Activated naive CD4-positive, alpha-beta T cell treated with anti-CD3 and anti-CD28 coated beads, Interleukin-2, amount 50 U/mL, for 24 hours (primary cell): Measurements from ENCODE around the gene CUL1.
A peak's percentile ranks its signal among the peaks of the same experiment; 100 is the strongest.

Experiments used
- H3K27ac Mint-ChIP-seq: one replicate; pipeline ENCODE4 v1.8.0; 2021; ENCODE audit warnings: mild to moderate bottlenecking, mixed read lengths
- H3K27me3 Mint-ChIP-seq: one replicate; pipeline ENCODE4 v1.8.0; 2021; ENCODE audit warnings: mixed read lengths
- H3K36me3 Mint-ChIP-seq: one replicate; pipeline ENCODE4 v1.8.0; 2021; ENCODE audit warnings: mixed read lengths
- H3K4me1 Mint-ChIP-seq: one replicate; pipeline ENCODE4 v1.8.0; 2021; ENCODE audit warnings: mixed read lengths
- H3K4me3 Mint-ChIP-seq: one replicate; pipeline ENCODE4 v1.8.0; 2021; ENCODE audit warnings: mild to moderate bottlenecking, mixed read lengths
- H3K9me3 Mint-ChIP-seq: one replicate; pipeline ENCODE4 v1.8.0; 2021; ENCODE audit warnings: mixed read lengths

The CUL1 gene

DNA sequence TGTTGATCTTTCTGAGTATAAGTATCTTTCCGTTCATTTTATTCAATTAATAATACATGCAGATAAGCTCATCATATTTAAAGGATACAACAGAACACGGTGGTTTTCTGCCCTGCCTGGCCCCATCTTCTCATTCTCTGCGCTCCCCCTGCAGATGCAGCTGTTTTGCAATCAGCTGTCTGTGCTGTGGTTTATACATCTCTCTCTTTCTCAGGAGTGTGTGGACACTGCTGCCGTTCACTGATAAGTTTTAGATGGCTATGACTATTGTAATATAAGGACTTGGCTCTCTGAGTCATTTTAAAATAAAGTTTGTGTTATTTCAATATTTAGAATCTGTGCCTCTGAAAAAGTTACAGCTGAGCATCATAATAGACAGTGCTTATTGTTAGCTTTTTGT is 54.5 kb downstream of the CUL1 start:
- H3K27ac Mint-ChIP-seq = no peak overlapping the region
- H3K27me3 Mint-ChIP-seq = no peaks in the 10 kb centered on the region
- H3K36me3 Mint-ChIP-seq = peaks cover 19% of the 10 kb centered on the region
- no peak overlapping the region for H3K4me3 Mint-ChIP-seq
- peaks cover 31% of the 10 kb centered on the region for H3K4me1 Mint-ChIP-seq
- H3K9me3 Mint-ChIP-seq = no peaks in the 10 kb centered on the region

DNA sequence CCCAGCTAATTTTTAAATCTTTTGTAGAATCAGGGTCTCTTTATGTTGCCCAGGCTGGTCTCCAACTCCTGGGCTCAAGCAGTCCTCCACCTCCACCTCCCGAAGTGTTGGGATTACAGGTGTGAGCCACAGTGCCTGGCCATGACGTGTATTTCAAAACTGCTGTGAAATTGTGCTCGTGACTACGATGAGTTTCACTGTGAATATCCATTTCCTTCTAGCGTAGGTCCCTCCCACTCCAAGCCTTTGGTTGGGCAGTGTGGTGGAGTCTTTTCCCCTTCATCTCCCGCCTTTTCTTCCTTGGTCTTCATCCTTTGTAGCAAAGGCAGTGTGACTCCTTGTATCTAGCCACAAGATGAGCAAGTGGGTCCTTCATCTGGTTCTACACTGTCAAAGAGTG is 56.2 kb downstream of the CUL1 start:
- Mint-ChIP-seq H3K27me3 (no peaks in the 10 kb centered on the region), H3K4me1 (peaks cover 26% of the 10 kb centered on the region), H3K36me3 (peaks cover 14% of the 10 kb centered on the region), H3K27ac (no peak overlapping the region), H3K9me3 (no peaks in the 10 kb centered on the region), H3K4me3 (no peak overlapping the region)

DNA sequence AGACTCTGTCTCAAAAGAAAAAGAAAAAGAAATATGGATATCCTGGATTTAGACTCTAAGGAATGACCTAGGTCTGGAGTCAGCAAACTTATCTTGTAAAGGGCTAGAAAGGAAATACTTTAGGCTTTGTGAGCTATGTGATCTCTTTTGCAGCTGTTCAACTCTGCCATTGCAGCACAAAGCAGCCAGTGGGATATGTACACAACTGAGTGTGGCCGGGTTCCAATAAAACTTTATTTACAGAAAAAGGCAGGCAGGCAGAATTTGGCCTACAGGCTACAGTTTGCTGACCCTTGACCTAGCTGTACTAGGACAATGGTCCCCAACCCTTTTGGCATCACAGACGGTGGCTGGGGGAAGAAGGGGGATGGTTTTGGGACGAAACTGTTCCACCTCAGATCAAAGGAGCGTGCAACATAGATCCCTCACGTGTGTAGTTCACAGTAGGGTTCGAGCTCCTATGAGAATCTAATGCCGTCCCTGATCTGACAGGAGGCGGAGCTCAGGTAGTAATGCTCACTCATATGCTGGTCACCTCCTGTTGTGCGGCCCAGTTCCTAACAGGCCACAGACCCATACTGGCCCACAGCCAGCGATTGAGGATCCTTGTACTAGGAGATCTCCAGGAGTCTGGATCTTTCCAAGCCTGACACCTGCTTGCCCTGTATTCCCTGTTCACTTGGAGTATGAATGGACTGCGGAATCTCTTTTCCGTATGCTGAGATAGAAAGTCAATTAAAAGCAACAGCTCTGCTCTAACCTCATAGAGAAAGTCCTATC is 63.0 kb downstream of the CUL1 start:
- H3K36me3 Mint-ChIP-seq = peaks cover 11% of the 10 kb centered on the region
- H3K4me3 Mint-ChIP-seq = no peak overlapping the region
- H3K9me3 Mint-ChIP-seq = no peaks in the 10 kb centered on the region
- no peaks in the 10 kb centered on the region for H3K27me3 Mint-ChIP-seq
- H3K4me1 Mint-ChIP-seq = peaks cover 3% of the 10 kb centered on the region
- H3K27ac Mint-ChIP-seq = no peak overlapping the region

DNA sequence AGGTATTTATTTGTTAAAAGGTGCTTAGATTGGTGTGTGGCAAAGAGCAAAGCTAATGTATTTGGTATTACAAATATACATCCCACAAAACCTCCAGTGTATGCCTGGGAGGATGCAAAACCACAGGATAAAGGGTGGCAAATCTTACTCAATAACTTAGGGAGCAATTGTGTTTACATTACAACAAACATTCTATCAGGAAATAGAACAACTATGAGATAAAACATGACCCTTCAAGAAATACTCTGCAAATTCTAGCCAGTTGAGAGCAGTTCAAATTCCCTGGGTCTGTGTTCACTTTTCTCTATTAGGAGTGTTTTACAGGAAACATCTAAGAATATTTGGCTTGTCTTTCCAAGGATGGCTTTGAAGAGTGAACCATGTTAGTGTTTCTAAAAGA is 64.9 kb downstream of the CUL1 start:
- Mint-ChIP-seq H3K27ac (peak overlapping the region; percentile 55), H3K4me1 (peaks cover 3% of the 10 kb centered on the region), H3K9me3 (no peaks in the 10 kb centered on the region), H3K27me3 (no peaks in the 10 kb centered on the region), H3K4me3 (no peak overlapping the region), H3K36me3 (peaks cover 11% of the 10 kb centered on the region)

DNA sequence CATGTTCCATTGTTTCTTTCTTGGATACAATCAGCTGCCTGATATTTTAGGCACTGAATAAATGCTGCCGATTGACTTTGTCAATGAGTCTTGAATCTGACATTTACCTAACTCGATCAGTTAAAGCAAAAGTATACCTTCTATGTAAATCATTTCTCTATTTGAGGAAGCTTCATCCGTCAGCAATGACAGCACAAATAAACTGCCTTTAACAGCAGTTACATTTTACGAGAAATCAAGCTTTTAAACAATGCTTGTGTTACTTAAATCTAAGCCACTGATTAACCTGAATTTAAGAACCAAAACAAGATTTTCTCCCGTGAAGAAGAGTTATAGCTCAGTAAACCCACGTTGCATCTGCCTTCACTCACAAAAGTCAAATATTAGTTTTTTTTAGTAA is 71.3 kb downstream of the CUL1 start:
- Mint-ChIP-seq H3K4me3 (no peak overlapping the region), H3K27me3 (no peaks in the 10 kb centered on the region), H3K36me3 (peaks cover 8% of the 10 kb centered on the region), H3K4me1 (peaks cover 26% of the 10 kb centered on the region), H3K27ac (no peak overlapping the region), H3K9me3 (no peaks in the 10 kb centered on the region)

DNA sequence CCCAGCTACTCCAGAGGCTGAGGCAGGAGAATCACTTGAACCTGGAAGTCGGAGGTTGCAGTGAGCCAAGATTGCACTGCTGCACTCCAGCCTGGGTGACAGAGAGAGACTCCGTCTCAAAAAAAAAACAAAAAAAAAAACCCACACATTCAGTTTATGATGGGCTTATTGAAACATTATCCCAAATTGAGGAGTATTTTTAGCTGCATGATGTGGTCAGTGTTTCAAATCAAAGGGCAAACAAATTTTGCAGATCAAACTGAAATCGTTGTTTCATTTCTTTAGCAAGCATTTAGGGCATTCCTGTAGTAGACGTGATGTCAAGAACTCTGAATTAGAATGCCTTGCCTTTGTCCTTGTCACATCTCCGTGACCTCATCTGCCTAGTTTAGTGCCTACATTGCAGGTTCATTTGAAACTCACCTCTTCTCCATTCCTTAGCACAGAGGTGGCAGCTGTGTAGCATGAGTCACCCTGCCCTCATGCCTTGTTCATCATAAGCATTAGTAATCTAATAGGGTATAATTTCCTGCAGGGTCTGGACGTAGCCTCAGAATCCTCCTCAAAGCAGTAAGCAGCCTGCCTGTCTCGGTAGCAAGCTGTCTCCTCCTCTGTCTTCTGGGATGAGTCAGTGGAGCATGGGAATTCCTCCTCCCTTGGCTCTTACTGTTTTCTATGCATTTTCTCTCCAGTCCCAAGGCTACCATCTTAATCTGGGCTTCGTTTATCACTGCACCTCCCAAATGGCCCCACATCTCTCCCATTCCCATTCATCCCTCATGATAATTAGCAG is 73.8 kb downstream of the CUL1 start:
- Mint-ChIP-seq H3K27ac (peak overlapping the region; percentile 86), H3K9me3 (no peaks in the 10 kb centered on the region), H3K27me3 (no peaks in the 10 kb centered on the region), H3K36me3 (peaks cover 16% of the 10 kb centered on the region), H3K4me3 (peak overlapping the region; percentile 51), H3K4me1 (peaks cover 37% of the 10 kb centered on the region)

DNA sequence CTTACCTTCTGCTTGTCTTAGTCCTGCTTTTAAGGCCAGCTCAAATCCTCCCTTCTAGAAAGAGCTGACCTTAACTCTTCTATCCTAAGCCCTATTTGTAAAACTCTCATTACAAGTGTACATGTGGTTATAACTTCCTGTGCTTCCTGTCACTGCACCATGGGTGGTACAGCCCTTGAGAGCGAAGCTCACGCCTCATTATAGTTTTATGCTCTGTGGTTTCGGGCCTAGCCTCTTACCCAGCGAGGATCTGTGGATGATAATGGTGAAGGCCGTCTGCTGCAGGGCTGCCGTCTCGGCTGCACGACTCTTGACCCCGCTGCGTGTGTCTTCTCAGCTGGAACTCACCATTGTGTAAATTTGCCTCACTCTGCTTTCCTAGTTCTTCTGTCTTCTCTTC is 74.6 kb downstream of the CUL1 start:
- Mint-ChIP-seq H3K36me3 (peaks cover 12% of the 10 kb centered on the region), H3K4me3 (peak overlapping the region; percentile 64), H3K4me1 (peaks cover 39% of the 10 kb centered on the region), H3K9me3 (no peaks in the 10 kb centered on the region), H3K27me3 (no peaks in the 10 kb centered on the region), H3K27ac (peak overlapping the region; percentile 86)

DNA sequence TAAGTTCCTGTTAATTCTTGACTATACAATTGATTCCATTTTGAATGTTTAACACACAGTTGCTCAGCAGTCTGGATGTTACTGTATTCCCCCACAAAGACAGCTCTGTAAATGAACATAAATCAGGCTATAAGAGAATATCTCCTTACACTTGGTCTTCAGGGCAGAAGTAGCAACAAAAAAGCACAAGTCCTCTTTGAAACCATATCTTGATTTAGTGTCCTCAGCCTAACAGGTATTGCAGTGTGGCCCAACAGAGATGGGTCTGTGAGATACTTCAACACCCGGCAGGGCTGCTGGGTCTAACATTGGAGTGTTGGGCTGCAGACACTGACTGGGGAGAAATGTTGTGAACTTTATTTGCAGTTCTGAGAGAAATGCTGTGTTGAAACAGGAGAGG is 75.8 kb downstream of the CUL1 start:
- Mint-ChIP-seq H3K4me1 (peaks cover 39% of the 10 kb centered on the region), H3K9me3 (no peaks in the 10 kb centered on the region), H3K4me3 (no peak overlapping the region), H3K27me3 (no peaks in the 10 kb centered on the region), H3K36me3 (peaks cover 16% of the 10 kb centered on the region), H3K27ac (peak overlapping the region; percentile 86)

DNA sequence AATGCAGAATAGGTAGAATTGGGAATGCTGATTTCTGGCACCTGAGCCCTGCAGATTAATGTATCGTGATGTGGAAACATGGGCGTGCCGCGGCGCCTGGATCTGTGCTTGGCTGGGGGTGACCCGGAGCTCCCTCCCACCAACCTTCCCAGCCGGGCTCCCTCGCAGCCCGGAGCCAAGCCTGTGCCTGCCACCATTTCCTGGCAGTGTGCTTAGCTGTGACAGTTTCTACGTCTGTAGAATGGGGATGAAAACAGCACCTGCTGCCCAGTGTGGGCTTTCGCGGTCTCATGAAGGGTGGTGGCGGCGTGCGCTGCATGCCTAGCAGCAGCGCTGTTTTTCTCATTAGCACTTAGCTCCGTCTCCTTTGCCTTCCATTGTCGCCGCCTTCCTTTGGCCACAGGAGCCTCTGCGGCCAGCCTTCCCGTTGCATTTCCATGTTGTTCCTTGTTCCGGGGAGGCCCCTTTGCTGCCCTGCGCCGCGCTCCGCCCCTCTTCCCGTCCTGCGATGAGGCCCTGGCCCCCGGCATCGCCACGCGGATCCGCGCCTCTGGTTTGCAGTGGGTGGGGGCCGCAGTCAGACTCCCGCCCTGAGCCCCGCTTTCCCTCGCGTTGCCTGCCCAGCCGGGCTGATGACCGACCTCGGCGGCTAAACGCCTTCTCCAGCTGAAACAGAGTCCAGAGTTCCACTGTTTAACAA is 84.2 kb downstream of the CUL1 start:
- peaks cover 18% of the 10 kb centered on the region for H3K36me3 Mint-ChIP-seq
- no peaks in the 10 kb centered on the region for H3K27me3 Mint-ChIP-seq
- H3K27ac Mint-ChIP-seq = no peak overlapping the region
- H3K9me3 Mint-ChIP-seq = no peaks in the 10 kb centered on the region
- H3K4me3 Mint-ChIP-seq = no peak overlapping the region
- H3K4me1 Mint-ChIP-seq = peaks cover 4% of the 10 kb centered on the region

DNA sequence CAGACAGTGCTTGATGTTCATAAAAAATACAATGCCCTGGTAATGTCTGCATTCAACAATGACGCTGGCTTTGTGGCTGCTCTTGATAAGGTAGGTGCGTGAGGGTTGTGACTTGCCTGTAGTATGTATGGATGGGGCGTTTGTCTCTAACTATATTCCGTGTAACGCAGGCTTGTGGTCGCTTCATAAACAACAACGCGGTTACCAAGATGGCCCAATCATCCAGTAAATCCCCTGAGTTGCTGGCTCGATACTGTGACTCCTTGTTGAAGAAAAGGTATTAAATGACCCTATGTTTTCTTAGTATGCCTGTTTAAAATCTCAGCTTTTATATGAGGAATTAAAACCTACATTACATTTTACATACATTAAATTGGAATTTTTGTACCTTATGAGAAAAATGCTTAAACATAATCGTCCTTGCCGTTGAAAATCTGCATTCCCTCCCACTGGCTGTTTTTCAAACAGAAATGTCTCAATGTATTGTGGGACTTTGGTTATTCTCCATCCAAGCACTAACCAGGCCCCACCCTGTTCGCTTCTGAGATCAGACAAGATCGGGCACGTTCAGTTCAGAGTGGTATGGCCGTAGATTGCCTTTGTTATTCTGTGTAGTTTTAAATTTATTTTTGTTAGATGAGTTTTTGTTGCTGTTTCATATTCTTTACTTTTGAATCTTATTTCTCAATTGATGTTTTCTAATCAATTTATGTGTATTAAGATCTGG is 85.3 kb downstream of the CUL1 start:
- Mint-ChIP-seq H3K4me1 (peaks cover 4% of the 10 kb centered on the region), H3K36me3 (peaks cover 24% of the 10 kb centered on the region), H3K9me3 (no peaks in the 10 kb centered on the region), H3K27ac (no peak overlapping the region), H3K4me3 (no peak overlapping the region), H3K27me3 (no peaks in the 10 kb centered on the region)

DNA sequence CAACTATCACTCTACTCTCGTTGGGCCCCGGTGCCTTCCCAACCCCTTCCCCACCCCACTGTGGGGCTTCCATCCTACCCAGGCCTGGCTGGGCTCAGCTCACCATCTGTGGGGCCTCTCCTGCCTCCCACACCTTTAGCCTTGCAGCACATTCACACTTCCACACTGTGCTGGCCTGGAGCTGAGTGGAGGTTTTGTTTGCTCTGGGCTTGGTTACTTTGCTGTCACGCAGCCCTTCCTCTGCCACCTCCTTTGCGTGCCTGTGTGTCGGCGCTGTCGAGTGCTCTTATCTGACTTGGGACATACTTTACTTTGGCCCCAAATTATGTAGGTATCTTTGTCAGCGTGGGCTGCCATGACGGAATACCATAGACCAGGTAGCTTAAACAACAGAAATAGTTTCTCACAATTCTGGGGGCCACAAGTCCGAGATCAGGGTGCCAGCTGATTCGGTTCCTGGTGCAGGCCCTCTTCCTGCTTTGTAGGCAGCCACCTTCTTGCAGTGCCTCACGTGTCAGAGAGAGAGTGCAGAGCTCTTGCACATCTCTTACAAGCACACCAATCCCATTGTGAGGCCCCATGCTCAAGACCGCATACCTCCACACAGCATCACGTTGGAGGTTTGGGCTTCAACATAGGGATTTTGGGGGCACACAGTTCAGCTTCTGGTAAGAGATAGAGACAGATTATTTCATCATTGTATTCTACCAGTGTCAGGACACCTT is 89.0 kb downstream of the CUL1 start:
- H3K27me3 Mint-ChIP-seq = no peaks in the 10 kb centered on the region
- peaks cover 17% of the 10 kb centered on the region for H3K36me3 Mint-ChIP-seq
- no peak overlapping the region for H3K27ac Mint-ChIP-seq
- peaks cover 4% of the 10 kb centered on the region for H3K4me1 Mint-ChIP-seq
- no peaks in the 10 kb centered on the region for H3K9me3 Mint-ChIP-seq
- no peak overlapping the region for H3K4me3 Mint-ChIP-seq

DNA sequence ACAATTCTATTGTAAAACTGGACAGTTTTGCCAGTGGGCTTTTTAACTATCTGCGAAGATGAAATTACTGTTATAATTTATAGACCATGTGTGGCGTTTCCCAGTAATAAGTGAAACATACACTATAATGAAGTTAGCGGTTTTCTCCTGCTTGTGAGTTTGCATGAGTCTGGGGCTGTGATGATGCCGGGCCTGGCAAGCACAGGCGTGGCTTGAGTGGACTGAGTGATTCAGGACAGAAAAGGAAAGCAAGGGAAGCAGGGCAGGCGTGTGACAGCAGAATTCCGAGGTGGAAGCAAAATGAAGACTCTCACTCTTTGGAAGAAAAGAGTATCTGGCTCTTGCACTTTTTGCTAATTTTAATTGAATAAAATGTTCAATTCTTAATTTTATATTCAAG is 90.5 kb downstream of the CUL1 start:
- H3K27me3 Mint-ChIP-seq = no peaks in the 10 kb centered on the region
- H3K4me1 Mint-ChIP-seq = peaks cover 5% of the 10 kb centered on the region
- peaks cover 27% of the 10 kb centered on the region for H3K36me3 Mint-ChIP-seq
- no peak overlapping the region for H3K27ac Mint-ChIP-seq
- no peaks in the 10 kb centered on the region for H3K9me3 Mint-ChIP-seq
- H3K4me3 Mint-ChIP-seq = no peak overlapping the region

DNA sequence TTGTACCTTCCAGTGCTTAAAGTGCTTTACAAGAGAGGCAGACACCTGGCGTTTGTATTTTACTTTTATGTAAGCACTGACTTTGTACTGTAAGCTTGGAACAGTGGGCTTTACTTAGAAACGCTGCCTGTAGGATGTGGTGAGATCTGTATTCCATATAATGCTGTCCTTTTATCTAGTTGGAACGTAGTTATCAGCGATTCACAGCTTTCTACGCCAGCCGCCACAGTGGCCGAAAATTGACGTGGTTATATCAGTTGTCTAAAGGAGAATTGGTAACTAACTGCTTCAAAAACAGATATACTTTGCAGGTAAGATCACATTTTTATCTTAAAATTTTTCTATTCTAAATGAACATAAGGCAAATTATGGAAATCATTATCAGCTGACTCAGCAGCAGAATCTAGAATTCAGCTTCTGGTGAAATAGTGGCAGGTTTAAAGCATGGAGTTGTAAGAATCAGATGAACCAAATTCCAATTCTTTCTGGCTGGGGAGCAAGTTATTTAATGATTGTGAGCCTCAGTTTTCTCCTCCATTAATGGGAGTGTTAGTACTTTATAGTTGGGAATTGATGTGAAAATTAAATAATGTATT is 91.5 kb downstream of the CUL1 start:
- no peaks in the 10 kb centered on the region for H3K27me3 Mint-ChIP-seq
- no peak overlapping the region for H3K4me3 Mint-ChIP-seq
- no peaks in the 10 kb centered on the region for H3K9me3 Mint-ChIP-seq
- peaks cover 30% of the 10 kb centered on the region for H3K36me3 Mint-ChIP-seq
- H3K4me1 Mint-ChIP-seq = peaks cover 4% of the 10 kb centered on the region
- no peak overlapping the region for H3K27ac Mint-ChIP-seq

DNA sequence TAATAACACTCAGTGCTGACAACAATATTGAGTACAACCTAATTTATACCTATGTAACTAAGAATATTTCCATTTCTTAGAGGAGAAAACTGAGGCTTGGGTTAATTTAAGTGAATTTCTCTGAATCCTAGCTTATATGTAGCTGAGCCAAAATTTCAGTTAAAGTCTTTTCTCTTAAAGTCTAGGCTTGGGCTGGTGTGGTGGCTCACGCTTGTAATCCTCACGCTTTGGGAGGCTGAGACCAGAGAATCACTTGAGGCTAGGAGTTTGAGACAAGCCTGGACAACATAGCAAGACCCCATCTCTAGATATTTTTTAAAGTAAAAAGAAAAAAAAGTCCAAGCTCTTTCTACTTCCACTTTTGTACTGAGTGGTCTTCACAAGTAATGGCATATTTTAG is 92.1 kb downstream of the CUL1 start:
- no peak overlapping the region for H3K4me3 Mint-ChIP-seq
- H3K27me3 Mint-ChIP-seq = no peaks in the 10 kb centered on the region
- H3K4me1 Mint-ChIP-seq = peaks cover 4% of the 10 kb centered on the region
- no peaks in the 10 kb centered on the region for H3K9me3 Mint-ChIP-seq
- no peak overlapping the region for H3K27ac Mint-ChIP-seq
- peaks cover 30% of the 10 kb centered on the region for H3K36me3 Mint-ChIP-seq
